WTC11 (cell line): ENCODE results near the gene PKP3.
"Not testable (repeated sequence)": the region's sequence is repeated elsewhere in the genome, so short reads cannot be mapped to it uniquely, and the experiment has no call there.

ENCODE experiments used
- CBFB ChIP-seq: sonication (generic); formaldehyde crosslinking; IDR thresholded peaks from 2 replicates; pipeline ENCODE4 v1.8.1; 2022; ENCODE audit warnings: mild to moderate bottlenecking, low read depth, missing genetic modification reagents
- CREB1 ChIP-seq: sonication (generic); formaldehyde crosslinking; IDR thresholded peaks from 2 replicates; pipeline ENCODE4 v1.8.0; 2023; ENCODE audit warnings: mild to moderate bottlenecking, missing genetic modification reagents
- CTCF ChIP-seq: fragments of 200-600 bp; IDR thresholded peaks from 2 replicates; pipeline ENCODE4 v1.8.0; 2022; ENCODE audit warnings: antibody characterized with exemption
- ZNF232 ChIP-seq: sonication (generic); formaldehyde crosslinking; IDR thresholded peaks from 2 replicates; pipeline ENCODE4 v1.8.0; 2022; ENCODE audit warnings: mild to moderate bottlenecking, missing genetic modification reagents
- TF ChIP-seq, protein P1 (sequence below): sonication (generic); formaldehyde crosslinking; IDR thresholded peaks from 2 replicates; pipeline ENCODE4 v1.8.1; 2023; ENCODE audit warnings: mild to moderate bottlenecking, missing genetic modification reagents, moderate library complexity

DNA sequence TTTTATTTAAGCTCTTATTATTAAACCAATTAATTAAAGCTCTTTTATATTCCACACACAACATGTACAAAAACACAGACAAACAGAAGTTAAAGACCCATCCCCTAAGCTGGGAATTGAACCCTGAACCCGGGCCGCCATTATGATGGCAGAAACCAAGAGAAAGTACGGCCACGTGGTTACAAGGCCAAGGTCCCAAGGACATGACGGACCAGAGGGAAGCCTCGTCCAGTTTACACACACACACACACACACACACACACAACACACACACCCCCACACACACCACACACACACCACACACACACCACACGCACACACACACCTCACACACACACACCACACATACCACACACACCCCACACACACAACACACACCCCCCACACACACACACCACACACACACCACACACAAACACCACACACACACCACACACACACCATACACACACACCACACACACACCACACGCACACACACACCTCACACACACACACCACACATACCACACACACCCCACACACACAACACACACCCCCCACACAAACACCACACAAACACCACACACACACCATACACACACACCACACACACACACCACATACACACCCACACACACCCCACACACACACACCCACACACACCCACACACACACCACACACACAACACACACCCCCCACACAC, 44.6 kb upstream of the PKP3 start:
- not testable (repeated sequence) for TF ChIP-seq ZNF232 (CRISPR knock-in tag); CTCF; CREB1; CBFB (CRISPR knock-in tag)
- TF ChIP-seq, protein P1, sequence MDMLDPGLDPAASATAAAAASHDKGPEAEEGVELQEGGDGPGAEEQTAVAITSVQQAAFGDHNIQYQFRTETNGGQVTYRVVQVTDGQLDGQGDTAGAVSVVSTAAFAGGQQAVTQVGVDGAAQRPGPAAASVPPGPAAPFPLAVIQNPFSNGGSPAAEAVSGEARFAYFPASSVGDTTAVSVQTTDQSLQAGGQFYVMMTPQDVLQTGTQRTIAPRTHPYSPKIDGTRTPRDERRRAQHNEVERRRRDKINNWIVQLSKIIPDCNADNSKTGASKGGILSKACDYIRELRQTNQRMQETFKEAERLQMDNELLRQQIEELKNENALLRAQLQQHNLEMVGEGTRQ (CRISPR knock-in tag), result not testable (repeated sequence)
